ENCODE measurements around the gene ATG12.
"Not testable (repeated sequence)": the region's sequence is repeated elsewhere in the genome, so short reads cannot be mapped to it uniquely, and the experiment has no call there.

The ATG12 gene

DNA sequence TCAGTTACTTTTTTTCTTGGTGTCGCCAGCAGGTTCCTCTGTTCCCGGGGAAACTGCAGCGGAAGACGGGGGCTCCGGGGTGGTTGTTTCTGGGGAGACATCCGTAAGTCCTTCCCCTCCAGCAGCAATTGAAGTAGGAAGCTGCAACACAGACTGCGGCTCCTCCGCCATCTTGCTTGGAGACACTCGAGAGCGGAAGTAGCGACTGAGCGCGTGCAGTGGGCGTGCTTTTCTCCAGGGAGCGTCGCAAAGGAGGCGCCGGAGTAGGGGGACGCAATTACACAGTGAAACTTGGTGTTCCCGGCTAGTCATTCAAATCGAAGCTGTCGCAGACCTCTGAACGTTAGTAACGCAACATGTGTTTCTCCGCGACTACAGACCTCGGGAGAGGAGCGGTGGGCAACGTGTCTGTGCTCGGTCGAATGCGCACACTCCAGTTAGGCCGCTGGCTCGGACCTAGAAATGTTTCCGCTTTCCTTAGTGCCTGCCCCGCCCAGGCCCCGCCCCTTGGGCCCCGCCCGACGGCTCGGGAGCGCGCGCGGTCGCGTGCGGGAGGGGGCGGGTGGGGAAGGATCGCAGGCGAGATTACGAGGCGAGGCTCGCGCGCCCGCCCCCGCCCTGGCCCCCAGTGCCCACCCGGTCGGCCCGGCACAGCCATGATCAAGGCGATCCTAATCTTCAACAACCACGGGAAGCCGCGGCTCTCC is at the start of gene ATG12, which contains the start of gene AP3S1:
TSS of gene ATG12 (minus strand) at position 184 of the 707 bp plus-strand sequence. CDS start at position 171, 13 bp downstream.
TSS of gene AP3S1 (plus strand) at position 554 of the 707 bp plus-strand sequence. CDS start at position 657, 103 bp downstream.
- peak; percentile 76 to 85 for DNase-seq (ENCODE audit: extremely low read depth in 1 of 2, low read depth in 1 of 2)

DNA sequence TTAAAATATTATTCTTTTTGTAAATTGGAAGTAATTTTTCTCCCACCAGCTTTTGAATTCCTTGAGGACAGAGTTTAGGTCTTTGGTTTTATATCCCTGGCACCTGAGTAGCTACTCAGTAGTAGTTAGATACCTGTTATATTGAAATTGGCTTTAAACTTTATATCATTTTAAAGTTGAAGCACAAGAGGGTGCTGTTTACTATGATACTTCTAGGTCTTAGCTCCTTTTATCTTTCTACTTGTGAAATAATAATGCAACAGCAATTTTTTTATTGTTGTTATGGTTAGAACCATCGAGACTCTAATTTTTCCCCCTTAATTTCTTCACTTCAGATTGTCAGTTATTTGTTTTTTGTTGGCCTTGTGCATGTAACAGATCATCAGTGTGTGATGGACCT is 46.7 kb upstream of the ATG12 start:
- no peak for DNase-seq (ENCODE audit: extremely low read depth in 1 of 2, low read depth in 1 of 2)

- DNase-seq (ENCODE audit: extremely low read depth in 1 of 2, low read depth in 1 of 2), result not testable (repeated sequence)
These were observed 43.8 kb upstream of the ATG12 start for GRCh38 chr5:115885208-115885607.

GRCh38 chr5:115884704-115885103 is 43.3 kb upstream of the ATG12 start:
- DNase-seq (ENCODE audit: extremely low read depth in 1 of 2, low read depth in 1 of 2), result no peak

DNA sequence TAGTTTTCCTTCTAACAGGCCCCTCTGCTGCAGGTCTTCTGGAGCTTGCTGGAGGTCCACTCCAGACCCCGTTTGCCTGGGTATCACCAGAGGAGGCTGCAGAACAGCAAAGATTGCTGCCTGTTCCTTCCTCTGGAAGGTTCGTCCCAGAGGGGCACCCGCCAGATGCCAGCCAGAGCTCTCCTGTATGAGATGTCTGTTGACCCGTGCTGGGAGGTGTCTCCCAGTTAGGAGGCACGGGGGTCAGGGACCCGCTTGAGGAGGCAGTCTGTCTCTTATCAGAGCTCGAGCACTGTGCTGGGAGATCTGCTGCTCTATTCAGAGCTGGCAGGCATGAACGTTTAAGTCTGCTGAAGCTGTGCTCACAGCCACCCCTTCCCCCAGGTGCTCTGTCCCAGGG is 41.1 kb upstream of the ATG12 start:
- DNase-seq (ENCODE audit: extremely low read depth in 1 of 2, low read depth in 1 of 2), result not testable (repeated sequence)

DNA sequence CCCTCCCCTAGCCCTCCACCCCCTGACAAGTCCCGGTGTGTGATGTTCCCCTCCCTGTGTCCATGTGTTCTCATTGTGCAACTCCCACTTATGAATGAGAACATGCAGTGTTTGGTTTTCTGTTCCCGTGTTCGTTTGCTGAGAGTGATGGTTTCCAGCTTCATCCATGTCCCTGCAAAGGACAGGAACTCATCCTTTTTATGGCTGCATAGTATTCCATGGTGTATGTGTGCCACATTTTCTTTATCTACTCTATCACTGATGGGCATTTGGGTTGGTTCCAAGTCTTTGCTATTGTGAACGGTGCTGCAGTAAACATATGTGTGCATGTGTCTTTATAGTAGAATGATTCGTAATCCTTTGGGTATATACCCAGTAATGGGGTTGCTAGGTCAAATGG is 36.0 kb upstream of the ATG12 start:
- DNase-seq (ENCODE audit: extremely low read depth in 1 of 2, low read depth in 1 of 2), result not testable (repeated sequence)

DNA sequence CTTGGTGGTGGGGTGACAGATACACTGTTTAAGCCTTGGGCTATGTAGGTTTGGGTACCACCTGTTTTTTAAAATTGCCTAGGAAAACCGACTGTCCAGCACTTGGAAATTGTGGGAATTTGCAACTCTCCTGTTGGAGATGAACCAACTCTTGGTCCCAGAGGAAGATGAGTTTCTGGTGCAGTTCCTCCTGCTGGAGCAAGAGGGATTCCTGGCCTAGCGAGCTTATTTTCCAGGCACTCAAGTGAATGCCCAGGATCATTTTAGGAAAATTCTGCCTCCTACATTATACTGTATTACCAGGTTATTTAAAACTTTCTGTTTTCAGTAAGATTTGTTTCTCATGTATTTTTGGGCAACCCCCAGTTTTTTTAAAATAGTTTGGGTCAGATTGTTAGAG is 34.1 kb upstream of the ATG12 start:
- no peak for DNase-seq (ENCODE audit: extremely low read depth in 1 of 2, low read depth in 1 of 2)

- no peak for DNase-seq (ENCODE audit: extremely low read depth in 1 of 2, low read depth in 1 of 2)
These were observed 32.0 kb upstream of the ATG12 start for GRCh38 chr5:115873392-115873791.

- no peak for DNase-seq (ENCODE audit: extremely low read depth in 1 of 2, low read depth in 1 of 2)
These were observed 31.1 kb upstream of the ATG12 start for GRCh38 chr5:115872447-115872846.

DNA sequence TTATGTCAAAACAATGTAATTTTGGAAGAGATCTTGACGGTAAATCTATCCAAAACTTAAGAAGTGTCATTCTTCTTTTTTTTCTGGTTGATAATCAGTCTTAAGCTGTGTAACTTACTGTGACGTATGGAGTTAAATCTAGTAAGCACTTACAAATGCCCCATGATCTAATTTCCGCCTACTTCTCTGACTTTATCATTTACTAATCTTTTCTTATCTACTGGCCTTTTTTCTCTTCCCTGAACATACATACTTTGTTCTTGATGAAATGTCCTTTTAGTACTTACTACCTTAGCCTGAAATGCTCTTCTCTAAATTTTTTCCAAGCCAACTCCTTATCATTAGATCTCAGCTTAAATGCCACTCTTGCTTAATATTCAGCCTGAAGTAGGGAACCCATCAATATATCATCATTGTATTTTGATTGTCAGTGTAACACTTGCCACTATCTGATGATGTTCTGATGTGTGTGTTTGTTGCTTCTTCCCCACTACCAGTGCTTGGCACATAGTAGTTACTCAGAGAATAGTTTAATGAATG is 28.0 kb upstream of the ATG12 start:
- no peak for DNase-seq (ENCODE audit: extremely low read depth in 1 of 2, low read depth in 1 of 2)

GRCh38 chr5:115859378-115859777 is 18.0 kb upstream of the ATG12 start:
- DNase-seq (ENCODE audit: extremely low read depth in 1 of 2, low read depth in 1 of 2), result no peak

DNA sequence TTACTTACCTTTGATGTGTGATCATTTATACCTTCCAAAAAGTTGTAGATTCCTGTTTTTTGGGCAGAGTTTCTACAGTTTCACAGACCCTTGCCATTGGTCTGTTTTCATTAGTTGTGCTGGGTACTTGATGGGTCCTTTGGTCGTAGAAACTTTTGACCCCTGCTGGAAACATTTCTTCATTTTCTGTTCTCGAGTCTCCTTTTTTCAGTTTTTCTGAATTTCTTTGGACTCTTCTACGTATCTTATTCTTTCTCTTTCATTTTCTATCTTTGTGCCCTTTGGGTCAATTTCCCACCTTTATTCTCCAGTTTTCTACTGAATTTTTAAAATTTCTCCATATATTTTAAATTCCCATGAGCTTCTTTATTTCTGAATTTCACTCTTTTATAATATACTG is 17.0 kb upstream of the ATG12 start:
- no peak for DNase-seq (ENCODE audit: extremely low read depth in 1 of 2, low read depth in 1 of 2)

DNA sequence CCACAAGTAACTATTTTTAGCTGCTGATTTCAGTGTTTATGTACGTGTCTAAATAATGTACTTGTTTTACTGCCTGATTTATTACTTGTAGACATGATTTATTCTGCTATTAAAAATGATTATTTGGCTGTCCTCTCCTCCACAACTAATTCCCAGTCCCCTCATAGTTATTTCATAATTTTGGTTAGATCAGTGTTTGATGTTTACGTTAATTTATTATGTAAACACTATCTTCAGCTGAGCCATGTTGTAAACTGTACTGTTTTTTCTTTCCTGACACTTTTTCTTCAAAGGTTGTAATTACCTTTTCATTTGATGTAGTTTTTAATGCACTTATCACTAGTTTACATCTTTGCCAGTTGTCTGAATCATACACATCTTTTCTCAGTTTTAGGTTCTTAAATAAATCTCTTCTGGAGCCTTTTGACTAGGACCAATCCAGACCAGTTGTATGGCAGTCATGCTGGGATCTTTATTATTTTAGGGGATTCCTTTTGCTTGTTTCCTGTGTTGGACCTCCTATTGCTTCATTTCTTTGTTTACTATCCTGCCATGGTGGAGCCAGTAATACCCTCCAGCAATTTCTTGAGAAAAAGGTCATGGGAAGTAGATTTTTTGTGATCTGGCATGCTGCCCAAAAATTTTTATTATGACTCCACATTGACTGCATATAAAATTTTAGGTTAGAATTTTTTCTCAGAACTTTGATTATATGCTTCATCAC is 16.4 kb upstream of the ATG12 start:
- no peak for DNase-seq (ENCODE audit: extremely low read depth in 1 of 2, low read depth in 1 of 2)

GRCh38 chr5:115857057-115857479 is 15.7 kb upstream of the ATG12 start:
- no peak for DNase-seq (ENCODE audit: extremely low read depth in 1 of 2, low read depth in 1 of 2)

GRCh38 chr5:115855959-115856358 is 14.6 kb upstream of the ATG12 start:
- no peak for DNase-seq (ENCODE audit: extremely low read depth in 1 of 2, low read depth in 1 of 2)

- DNase-seq (ENCODE audit: extremely low read depth in 1 of 2, low read depth in 1 of 2), result no peak
These were observed 12.8 kb upstream of the ATG12 start for GRCh38 chr5:115854139-115854538.

DNA sequence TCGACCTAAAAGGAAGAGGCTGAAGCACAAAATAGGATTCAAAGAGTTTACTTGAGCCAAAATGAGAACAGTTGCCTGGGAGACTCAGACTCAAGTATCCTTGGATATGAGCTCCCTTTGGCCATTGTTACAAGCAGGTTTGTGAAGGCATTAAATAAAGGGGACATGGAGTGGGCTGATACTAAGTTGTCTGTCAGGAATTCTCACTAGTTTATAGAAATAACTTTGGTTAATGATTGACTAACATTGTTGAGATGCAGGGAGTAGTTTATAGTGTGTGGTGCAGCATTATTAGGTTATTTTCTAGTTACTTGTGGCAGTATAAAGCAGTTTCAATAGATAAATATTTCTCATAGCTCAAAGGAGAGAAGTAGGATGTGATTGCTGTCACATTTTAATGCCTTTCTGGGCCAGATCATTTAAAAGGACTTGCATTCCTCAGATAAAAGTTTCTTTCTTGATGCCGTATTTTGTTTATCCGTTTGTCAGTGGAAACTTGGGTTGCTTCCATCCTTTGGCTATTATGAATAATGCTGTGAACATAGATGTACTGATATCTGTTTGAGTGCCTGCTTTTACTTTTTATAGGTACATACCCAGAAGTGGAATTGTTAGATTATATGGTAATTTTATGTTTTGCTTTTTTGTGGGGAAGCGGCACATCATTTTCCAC is 9.5 kb upstream of the ATG12 start:
- no peak for DNase-seq (ENCODE audit: extremely low read depth in 1 of 2, low read depth in 1 of 2)

GRCh38 chr5:115849258-115849798 is 8.0 kb upstream of the ATG12 start:
- DNase-seq (ENCODE audit: extremely low read depth in 1 of 2, low read depth in 1 of 2), result no peak

GRCh38 chr5:115847290-115847689 is 5.9 kb upstream of the ATG12 start:
- no peak for DNase-seq (ENCODE audit: extremely low read depth in 1 of 2, low read depth in 1 of 2)

GRCh38 chr5:115844321-115844817 is 3.0 kb upstream of the ATG12 start:
- no peak for DNase-seq (ENCODE audit: extremely low read depth in 1 of 2, low read depth in 1 of 2)
